Activated T-cell treated with anti-CD3 and anti-CD28 coated beads, Interleukin-2, amount 50 U/mL, for 4 hours (primary cell): ENCODE measurements around the gene BRS3. TPM values are rescaled to one million over a fixed set of nuclear protein-coding genes. Genes with fewer than 3 reads are reported as not detected.

Experiments used
- ATAC-seq, 2 donors: fragments of 200-7000 bp; cut with Tn5 transposase; one replicate each; pipeline ENCODE4 v1.10.0; 2021
- DNase-seq: peaks from one replicate; pipeline ENCODE4 v3.0.0-alpha.2; 2020
- H3K27me3 Mint-ChIP-seq: one replicate; pipeline ENCODE4 v1.8.0; 2021; ENCODE audit warnings: low read depth, mixed read lengths
- H3K36me3 Mint-ChIP-seq: one replicate; pipeline ENCODE4 v1.8.0; 2022; ENCODE audit warnings: mixed read lengths; ENCODE audit not compliant: insufficient read depth
- H3K4me1 Mint-ChIP-seq: one replicate; pipeline ENCODE4 v1.8.0; 2021; ENCODE audit warnings: low read depth, mixed read lengths
- H3K4me3 Mint-ChIP-seq: one replicate; pipeline ENCODE4 v1.8.0; 2021; ENCODE audit warnings: mild to moderate bottlenecking, moderate library complexity, mixed read lengths
- H3K9me3 Mint-ChIP-seq: one replicate; pipeline ENCODE4 v1.8.0; 2021; ENCODE audit warnings: mixed read lengths
- total RNA-seq, 3 donors: library from RNA; stranded (reverse); gene quantifications; one replicate each; pipeline ENCODE4 v1.2.1, GENCODE V29; 2021

The BRS3 gene
- total RNA-seq, 3 donors from 2014 or later = not detected

GRCh38 chrX:136473663-136474062 is 14.1 kb upstream of the BRS3 start:
- ATAC-seq (no peak), DNase-seq (no peak)
- Mint-ChIP-seq H3K4me1 (no peaks in the 10 kb centered on the region), H3K9me3 (no peaks in the 10 kb centered on the region), H3K27me3 (no peaks in the 10 kb centered on the region), H3K36me3 (no peaks in the 10 kb centered on the region), H3K4me3 (no peak overlapping the region)

- H3K9me3 Mint-ChIP-seq = no peaks in the 10 kb centered on the region
Observed at GRCh38 chrX:136475236-136475635, 12.5 kb upstream of the BRS3 start.

GRCh38 chrX:136476501-136476900 is 11.2 kb upstream of the BRS3 start:
- Mint-ChIP-seq H3K9me3 (no peaks in the 10 kb centered on the region), H3K27me3 (no peaks in the 10 kb centered on the region)
- DNase-seq = no peak

More at GRCh38 chrX:136475236-136475635, 12.5 kb upstream of the BRS3 start:
- Mint-ChIP-seq H3K4me1 (no peaks in the 10 kb centered on the region), H3K27me3 (no peaks in the 10 kb centered on the region), H3K4me3 (no peak overlapping the region), H3K36me3 (no peaks in the 10 kb centered on the region)
- DNase-seq (no peak), ATAC-seq (no peak)

GRCh38 chrX:136477026-136477425 is 10.7 kb upstream of the BRS3 start:
- no peak for DNase-seq
- Mint-ChIP-seq H3K27me3 (no peaks in the 10 kb centered on the region), H3K36me3 (no peaks in the 10 kb centered on the region), H3K9me3 (no peaks in the 10 kb centered on the region), H3K4me3 (no peak overlapping the region), H3K4me1 (no peaks in the 10 kb centered on the region)
- ATAC-seq = no peak

More at GRCh38 chrX:136476501-136476900, 11.2 kb upstream of the BRS3 start:
- H3K4me3 Mint-ChIP-seq = no peak overlapping the region
- no peaks in the 10 kb centered on the region for H3K36me3 Mint-ChIP-seq
- H3K4me1 Mint-ChIP-seq = no peaks in the 10 kb centered on the region
- ATAC-seq = no peak

GRCh38 chrX:136480383-136480782 is 7.4 kb upstream of the BRS3 start:
- H3K9me3 Mint-ChIP-seq = no peaks in the 10 kb centered on the region
- H3K36me3 Mint-ChIP-seq = no peaks in the 10 kb centered on the region
- ATAC-seq (no peak), DNase-seq (no peak)
- no peaks in the 10 kb centered on the region for H3K4me1 Mint-ChIP-seq
- no peaks in the 10 kb centered on the region for H3K27me3 Mint-ChIP-seq
- no peak overlapping the region for H3K4me3 Mint-ChIP-seq

GRCh38 chrX:136488706-136489105 is 959 bp downstream of the BRS3 start:
- Mint-ChIP-seq H3K4me1 (no peaks in the 10 kb centered on the region), H3K4me3 (no peak overlapping the region), H3K27me3 (peaks cover 12% of the 10 kb centered on the region), H3K36me3 (no peaks in the 10 kb centered on the region), H3K9me3 (no peaks in the 10 kb centered on the region)
- DNase-seq = no peak
- no peak for ATAC-seq

GRCh38 chrX:136491832-136492231 is 4.1 kb downstream of the BRS3 start:
- H3K9me3 Mint-ChIP-seq = no peaks in the 10 kb centered on the region
- H3K4me1 Mint-ChIP-seq = peaks cover 3% of the 10 kb centered on the region
- ATAC-seq = no peak
- H3K36me3 Mint-ChIP-seq = no peaks in the 10 kb centered on the region
- H3K27me3 Mint-ChIP-seq = peaks cover 12% of the 10 kb centered on the region
- no peak overlapping the region for H3K4me3 Mint-ChIP-seq
- DNase-seq = no peak

GRCh38 chrX:136493011-136493410 is 5.3 kb downstream of the BRS3 start:
- peaks cover 12% of the 10 kb centered on the region for H3K27me3 Mint-ChIP-seq
- peaks cover 3% of the 10 kb centered on the region for H3K4me1 Mint-ChIP-seq
- H3K4me3 Mint-ChIP-seq = no peak overlapping the region
- no peak for ATAC-seq
- no peak for DNase-seq
- no peaks in the 10 kb centered on the region for H3K9me3 Mint-ChIP-seq
- H3K36me3 Mint-ChIP-seq = no peaks in the 10 kb centered on the region

GRCh38 chrX:136495043-136495442 is 7.3 kb downstream of the BRS3 start:
- ATAC-seq (no peak), DNase-seq (no peak)
- Mint-ChIP-seq H3K4me1 (peaks cover 16% of the 10 kb centered on the region), H3K9me3 (no peaks in the 10 kb centered on the region), H3K4me3 (no peak overlapping the region), H3K36me3 (peaks cover 2% of the 10 kb centered on the region), H3K27me3 (peaks cover 6% of the 10 kb centered on the region)

GRCh38 chrX:136496186-136496763 is 8.5 kb downstream of the BRS3 start:
- Mint-ChIP-seq H3K36me3 (peaks cover 4% of the 10 kb centered on the region), H3K27me3 (peaks cover 4% of the 10 kb centered on the region), H3K4me1 (peaks cover 16% of the 10 kb centered on the region), H3K9me3 (no peaks in the 10 kb centered on the region), H3K4me3 (peak overlapping the region; percentile 89)
- ATAC-seq = peak; percentile 1
- DNase-seq = no peak

- H3K9me3 Mint-ChIP-seq = no peaks in the 10 kb centered on the region
- H3K4me3 Mint-ChIP-seq = peak overlapping the region; percentile 94
- H3K27me3 Mint-ChIP-seq = peaks cover 2% of the 10 kb centered on the region
- peaks cover 8% of the 10 kb centered on the region for H3K36me3 Mint-ChIP-seq
- peaks cover 16% of the 10 kb centered on the region for H3K4me1 Mint-ChIP-seq
- ATAC-seq (peak; percentile 80 to 84), DNase-seq (peak; percentile 78)
Observed at GRCh38 chrX:136496764-136497555, 9.2 kb downstream of the BRS3 start.

- Mint-ChIP-seq H3K4me3 (peak within 1 kb of the TSS; percentile 94), H3K9me3 (no peaks in the 10 kb centered on the region), H3K36me3 (peaks cover 8% of the 10 kb centered on the region), H3K4me1 (peaks cover 16% of the 10 kb centered on the region), H3K27me3 (no peaks in the 10 kb centered on the region)
- no peak for DNase-seq
- ATAC-seq = peak; percentile 0 to 2
Observed at GRCh38 chrX:136497556-136498052, 9.9 kb downstream of the BRS3 start, which contains the start of gene HTATSF1. Gene HTATSF1 (plus strand): TSS chrX:136497592. CDS start chrX:136497685, 93 bp downstream.

GRCh38 chrX:136519069-136519468 is 31.3 kb downstream of the BRS3 start:
- DNase-seq (no peak), ATAC-seq (no peak)
- Mint-ChIP-seq H3K36me3 (no peaks in the 10 kb centered on the region), H3K27me3 (no peaks in the 10 kb centered on the region), H3K4me1 (peaks cover 9% of the 10 kb centered on the region), H3K9me3 (peaks cover 5% of the 10 kb centered on the region), H3K4me3 (no peak overlapping the region)

GRCh38 chrX:136523770-136524169 is 36.0 kb downstream of the BRS3 start:
- peaks cover 9% of the 10 kb centered on the region for H3K4me1 Mint-ChIP-seq
- no peaks in the 10 kb centered on the region for H3K27me3 Mint-ChIP-seq
- H3K4me3 Mint-ChIP-seq = no peak overlapping the region
- H3K36me3 Mint-ChIP-seq = no peaks in the 10 kb centered on the region
- no peaks in the 10 kb centered on the region for H3K9me3 Mint-ChIP-seq
- DNase-seq = no peak
- ATAC-seq = no peak
